ENCODE measurements around the gene DLG2.

Gene DLG2

GRCh38 chr11:84035645-84036044, 1591.5 kb downstream of the DLG2 start:
- DNase-seq = no peak

- no peak for DNase-seq
Observed at GRCh38 chr11:84034484-84034883, 1592.7 kb downstream of the DLG2 start.

GRCh38 chr11:84024266-84024665, 1602.9 kb downstream of the DLG2 start:
- DNase-seq = no peak

GRCh38 chr11:84022695-84023094, 1604.4 kb downstream of the DLG2 start:
- DNase-seq = no peak

GRCh38 chr11:84022201-84022600, 1604.9 kb downstream of the DLG2 start:
- DNase-seq = no peak

- DNase-seq = no peak
Observed at GRCh38 chr11:84021291-84021690, 1605.9 kb downstream of the DLG2 start.

- no peak for DNase-seq
Observed at GRCh38 chr11:84019571-84020194, 1607.5 kb downstream of the DLG2 start.

GRCh38 chr11:84014539-84014938, 1612.6 kb downstream of the DLG2 start:
- DNase-seq = no peak

- DNase-seq = no peak
Observed at GRCh38 chr11:84012171-84012826, 1614.8 kb downstream of the DLG2 start.

GRCh38 chr11:84003181-84003580, 1624.0 kb downstream of the DLG2 start:
- no peak for DNase-seq

- DNase-seq = no peak
Observed at GRCh38 chr11:83998921-83999320, 1628.2 kb downstream of the DLG2 start.

GRCh38 chr11:83990160-83990733, 1636.9 kb downstream of the DLG2 start:
- DNase-seq = no peak

- no peak for DNase-seq
Observed at GRCh38 chr11:83982825-83983224, 1644.3 kb downstream of the DLG2 start.

- DNase-seq = no peak
Observed at GRCh38 chr11:83979593-83979992, 1647.6 kb downstream of the DLG2 start.

GRCh38 chr11:83978942-83979341, 1648.2 kb downstream of the DLG2 start:
- DNase-seq = no peak

- no peak for DNase-seq
Observed at GRCh38 chr11:83976086-83976485, 1651.1 kb downstream of the DLG2 start.

- no peak for DNase-seq
Observed at GRCh38 chr11:83972536-83972935, 1654.6 kb downstream of the DLG2 start.

- DNase-seq = no peak
Observed at GRCh38 chr11:83971063-83971462, 1656.1 kb downstream of the DLG2 start.

GRCh38 chr11:83970061-83970671, 1657.0 kb downstream of the DLG2 start:
- no peak for DNase-seq

GRCh38 chr11:83957038-83957900, 1669.9 kb downstream of the DLG2 start:
- DNase-seq = no peak

- DNase-seq = no peak
Observed at GRCh38 chr11:83956119-83956697, 1670.9 kb downstream of the DLG2 start.

GRCh38 chr11:83954780-83955179, 1672.4 kb downstream of the DLG2 start:
- no peak for DNase-seq

- DNase-seq = no peak
Observed at GRCh38 chr11:83951521-83951920, 1675.6 kb downstream of the DLG2 start.
